Caco-2 (cell line): ENCODE data around the gene GUF1. TPM values are rescaled to one million over a fixed set of nuclear protein-coding genes. Genes with fewer than 3 reads are reported as not detected.

Source experiments
- BruUV-seq: library from RNA; stranded (reverse); fragments of 400-500 nt; replicated peaks from 2 replicates; lab custom pipeline; 2021; lab: Mats Ljungman, UMichigan
- CTCF ChIA-PET: fragments of 300-600 bp; sonication (Branson Sonifier 250); formaldehyde crosslinking; loops from one replicate; lab custom pipeline; 2022; ENCODE audit warnings: antibody characterized with exemption; lab: Charles Lee
- POLR2A ChIA-PET: fragments of 300-600 bp; sonication (Branson Sonifier 250); formaldehyde crosslinking; loops from one replicate; lab custom pipeline; 2022; ENCODE audit warnings: antibody characterized with exemption; lab: Charles Lee
- DNase-seq, 2 experiments: peaks; one replicate each; pipeline versions ENCODE4 v3.0.0 to v3.0.0-alpha.2; 2020 to 2022
- H3K27me3 ChIP-seq: replicated peaks from 2 replicates; pipeline ENCODE4 v1.6.0; 2011; ENCODE audit warnings: low read length; ENCODE audit not compliant: control insufficient read depth, insufficient read depth
- H3K36me3 ChIP-seq: 2 replicates; pipeline ENCODE4 v1.5.1; 2011; ENCODE audit warnings: low read length; ENCODE audit not compliant: control insufficient read depth, insufficient read depth
- H3K4me1 ChIP-seq: fragments of 250-450 bp; sonication (Bioruptor Pico); 2 replicates; pipeline ENCODE4 v1.5.1; 2020; ENCODE audit warnings: mild to moderate bottlenecking
- H3K4me3 ChIP-seq: 2 replicates; pipeline ENCODE4 v1.5.1; 2011; ENCODE audit warnings: low read depth, mild to moderate bottlenecking, control low read depth, low read length
- H3K9me3 ChIP-seq: fragments of 250-450 bp; sonication (Bioruptor Pico); 2 replicates; pipeline ENCODE4 v1.5.1; 2020; ENCODE audit warnings: mild to moderate bottlenecking, moderate library complexity
- H3K27ac Mint-ChIP-seq: one replicate; pipeline ENCODE4 v1.8.0; 2022; ENCODE audit warnings: mixed read lengths; ENCODE audit not compliant: unreplicated experiment
- H3K27me3 Mint-ChIP-seq: one replicate; pipeline ENCODE4 v1.8.0; 2022; ENCODE audit warnings: mixed read lengths; ENCODE audit not compliant: insufficient read depth, unreplicated experiment
- H3K36me3 Mint-ChIP-seq: one replicate; pipeline ENCODE4 v1.8.0; 2022; ENCODE audit warnings: mild to moderate bottlenecking, mixed read lengths; ENCODE audit not compliant: insufficient read depth, unreplicated experiment
- H3K4me1 Mint-ChIP-seq: one replicate; pipeline ENCODE4 v1.8.0; 2022; ENCODE audit warnings: low read depth, mixed read lengths; ENCODE audit not compliant: unreplicated experiment
- H3K4me3 Mint-ChIP-seq: one replicate; pipeline ENCODE4 v1.8.0; 2022; ENCODE audit warnings: mild to moderate bottlenecking, moderate library complexity, mixed read lengths; ENCODE audit not compliant: unreplicated experiment
- H3K9me3 Mint-ChIP-seq: one replicate; pipeline ENCODE4 v1.8.0; 2022; ENCODE audit warnings: mixed read lengths; ENCODE audit not compliant: unreplicated experiment
- intact Hi-C: fragments of 100-400 bp; cut with micrococcal nuclease; formaldehyde crosslinking; loops from one replicate; pipeline ENCODE4 v1.10.0; 2022; ENCODE audit not compliant: unreplicated experiment
- total RNA-seq: library from RNA; stranded (reverse); gene quantifications from 2 replicates; pipeline ENCODE4 v1.2.3, GENCODE V29; 2022
- TF ChIP-seq, protein P1 (sequence below), 2 experiments: fragments of 200-600 bp in 1 of 2; IDR thresholded peaks; 1 replicate in 1 of 2; 2 replicates in 1 of 2; pipeline versions ENCODE4 v1.5.1 to v1.8.0; 2011 to 2022; ENCODE audit warnings: antibody characterized with exemption in 1 of 2, control low read depth in 1 of 2, inconsistent platforms in 1 of 2, low read depth in 1 of 2, low read length in 1 of 2, mild to moderate bottlenecking in 1 of 2, moderate library complexity in 1 of 2; ENCODE audit not compliant: insufficient read depth in 1 of 2, severe bottlenecking in 1 of 2, unreplicated experiment in 1 of 2

GUF1 gene
- total RNA-seq, 1 experiment from 2014 or later = 29.0 TPM

DNA sequence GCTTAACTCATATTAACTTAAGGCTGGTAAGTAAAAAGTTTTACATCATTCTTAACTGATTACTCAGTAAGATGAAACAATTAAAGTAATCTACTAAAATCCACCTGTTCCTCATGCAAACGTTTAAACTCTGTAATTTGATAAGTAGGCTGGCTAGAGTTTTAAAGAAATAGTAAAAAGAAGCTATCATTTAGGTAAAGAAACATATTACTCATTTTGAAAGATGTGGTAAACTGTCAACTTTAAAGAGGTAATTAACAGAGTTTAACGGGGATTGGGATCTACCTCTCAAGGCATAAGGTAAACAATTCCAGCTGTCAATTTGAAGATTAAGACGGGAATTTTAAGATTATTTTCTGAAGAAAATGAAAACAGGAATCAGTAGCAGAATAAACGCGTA, 38.4 kb downstream of the GUF1 start:
- Mint-ChIP-seq H3K9me3 (no peaks in the 10 kb centered on the region), H3K27ac (no peak overlapping the region), H3K36me3 (peaks cover 6% of the 10 kb centered on the region), H3K4me3 (no peak overlapping the region), H3K4me1 (no peaks in the 10 kb centered on the region), H3K27me3 (no peaks in the 10 kb centered on the region)
- no peak for DNase-seq
- Histone ChIP-seq H3K4me1 (no peaks in the 10 kb centered on the region), H3K4me3 (no peak overlapping the region), H3K9me3 (no peaks in the 10 kb centered on the region), H3K36me3 (no peaks in the 10 kb centered on the region), H3K27me3 (no peaks in the 10 kb centered on the region)
- TF ChIP-seq, protein P1, sequence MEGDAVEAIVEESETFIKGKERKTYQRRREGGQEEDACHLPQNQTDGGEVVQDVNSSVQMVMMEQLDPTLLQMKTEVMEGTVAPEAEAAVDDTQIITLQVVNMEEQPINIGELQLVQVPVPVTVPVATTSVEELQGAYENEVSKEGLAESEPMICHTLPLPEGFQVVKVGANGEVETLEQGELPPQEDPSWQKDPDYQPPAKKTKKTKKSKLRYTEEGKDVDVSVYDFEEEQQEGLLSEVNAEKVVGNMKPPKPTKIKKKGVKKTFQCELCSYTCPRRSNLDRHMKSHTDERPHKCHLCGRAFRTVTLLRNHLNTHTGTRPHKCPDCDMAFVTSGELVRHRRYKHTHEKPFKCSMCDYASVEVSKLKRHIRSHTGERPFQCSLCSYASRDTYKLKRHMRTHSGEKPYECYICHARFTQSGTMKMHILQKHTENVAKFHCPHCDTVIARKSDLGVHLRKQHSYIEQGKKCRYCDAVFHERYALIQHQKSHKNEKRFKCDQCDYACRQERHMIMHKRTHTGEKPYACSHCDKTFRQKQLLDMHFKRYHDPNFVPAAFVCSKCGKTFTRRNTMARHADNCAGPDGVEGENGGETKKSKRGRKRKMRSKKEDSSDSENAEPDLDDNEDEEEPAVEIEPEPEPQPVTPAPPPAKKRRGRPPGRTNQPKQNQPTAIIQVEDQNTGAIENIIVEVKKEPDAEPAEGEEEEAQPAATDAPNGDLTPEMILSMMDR (IDR thresholded peaks at IDR 0.05; ENCODE audit: insufficient read depth in 1 of 2, low read depth in 1 of 2, low read length in 1 of 2, severe bottlenecking in 1 of 2, unreplicated experiment in 1 of 2) = no peak
- intact Hi-C loops = no loop called here
- CTCF ChIA-PET = no interaction called here
- POLR2A ChIA-PET = no interaction called here
- no TSS peak for BruUV-seq

DNA sequence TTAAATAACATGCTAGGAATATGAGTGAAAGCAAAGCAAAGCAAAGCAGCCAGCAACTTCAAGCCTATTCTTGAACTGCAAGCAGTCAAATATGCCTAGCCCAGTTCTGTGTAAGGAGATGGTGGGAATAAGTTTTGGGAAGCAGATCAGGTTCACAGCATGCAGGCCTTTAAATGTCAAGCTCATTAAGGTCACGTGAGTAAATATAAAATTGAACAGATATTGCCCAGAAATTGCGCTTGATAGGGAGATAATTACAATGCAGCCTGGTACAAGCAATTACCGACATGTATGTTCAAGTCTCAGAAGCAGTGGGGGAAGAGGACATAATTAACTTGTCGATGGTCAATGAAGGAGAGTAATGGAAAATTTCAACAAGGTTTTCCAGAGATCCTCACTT, 42.2 kb downstream of the GUF1 start:
- H3K27me3 Mint-ChIP-seq = no peaks in the 10 kb centered on the region
- CTCF ChIA-PET = no interaction called here
- H3K9me3 Mint-ChIP-seq = no peaks in the 10 kb centered on the region
- no peak overlapping the region for H3K4me3 ChIP-seq
- TF ChIP-seq, protein P1 (IDR thresholded peaks at IDR 0.05; ENCODE audit: insufficient read depth in 1 of 2, low read depth in 1 of 2, low read length in 1 of 2, severe bottlenecking in 1 of 2, unreplicated experiment in 1 of 2) = no peak
- POLR2A ChIA-PET = no interaction called here
- H3K4me1 ChIP-seq = no peaks in the 10 kb centered on the region
- intact Hi-C loops = no loop called here
- no peaks in the 10 kb centered on the region for H3K4me1 Mint-ChIP-seq
- H3K27ac Mint-ChIP-seq = no peak overlapping the region
- no peaks in the 10 kb centered on the region for H3K36me3 ChIP-seq
- no peaks in the 10 kb centered on the region for H3K36me3 Mint-ChIP-seq
- no peaks in the 10 kb centered on the region for H3K9me3 ChIP-seq
- no peak overlapping the region for H3K4me3 Mint-ChIP-seq
- H3K27me3 ChIP-seq = no peaks in the 10 kb centered on the region
- DNase-seq = no peak
- BruUV-seq = no TSS peak

DNA sequence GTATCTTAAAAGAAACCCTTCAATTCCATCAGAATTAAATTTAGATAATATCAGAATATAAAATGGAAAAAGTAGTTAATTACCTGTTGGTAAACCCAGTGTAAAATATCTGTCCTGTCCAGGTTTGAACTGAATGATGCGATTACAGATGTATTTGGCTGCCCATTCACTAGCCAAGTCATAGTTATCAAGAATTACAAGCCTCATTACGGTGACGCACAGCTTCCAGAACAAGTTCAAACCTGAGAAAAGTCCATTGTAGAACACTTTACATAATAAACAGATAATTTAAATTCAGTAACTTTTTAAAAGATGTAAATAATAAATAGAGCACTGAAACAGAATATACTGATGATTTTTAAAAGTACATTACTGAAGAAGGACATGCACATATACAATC, 43.8 kb downstream of the GUF1 start:
- POLR2A ChIA-PET = no interaction called here

More for the DNA sequence above, 43.8 kb downstream of the GUF1 start:
- Mint-ChIP-seq H3K36me3 (peaks cover 11% of the 10 kb centered on the region), H3K4me3 (no peak overlapping the region), H3K4me1 (no peaks in the 10 kb centered on the region), H3K27ac (no peak overlapping the region), H3K27me3 (no peaks in the 10 kb centered on the region), H3K9me3 (no peaks in the 10 kb centered on the region)
- CTCF ChIA-PET = no interaction called here
- Histone ChIP-seq H3K4me3 (no peak overlapping the region), H3K4me1 (no peaks in the 10 kb centered on the region), H3K27me3 (no peaks in the 10 kb centered on the region), H3K36me3 (no peaks in the 10 kb centered on the region), H3K9me3 (no peaks in the 10 kb centered on the region)
- no TSS peak for BruUV-seq
- TF ChIP-seq, protein P1 (IDR thresholded peaks at IDR 0.05; ENCODE audit: insufficient read depth in 1 of 2, low read depth in 1 of 2, low read length in 1 of 2, severe bottlenecking in 1 of 2, unreplicated experiment in 1 of 2) = no peak
- no peak for DNase-seq
- intact Hi-C loops = no loop called here
